Measurements from ENCODE around the gene SLC35E2B. TPM values are rescaled to one million over a fixed set of nuclear protein-coding genes. Genes with fewer than 3 reads are reported as not detected.

SLC35E2B gene
- total and polyA plus RNA-seq, 2 of the 8 experiments (the other 6 are each of a cell fraction or from before 2014, with no cell fraction given) = 25.9 to 46.7 TPM

GRCh38 chr1:1609822-1610485, 82.6 kb downstream of the SLC35E2B start:
- H3K79me1 ChIP-seq (ENCODE audit: low read depth, low read length) = peaks cover 3% of the 10 kb centered on the region
- FAIRE-seq (no peak), DNase-seq (ENCODE audit: low read depth in 1 of 2, low spot score in 2 of 2) (no peak)
- H3K27me3 ChIP-seq (replicated peaks in 1 of 4; ENCODE audit: control insufficient read depth in 3 of 4, extremely low read depth in 1 of 4, insufficient read depth in 3 of 4, low read length in 3 of 4) = no peaks in the 10 kb centered on the region
- TF ChIP-seq RAD21 (IDR thresholded peaks at IDR 0.05 in 1 of 2, conservative IDR thresholded peaks at IDR 0.05 in 1 of 2; ENCODE audit: low read depth in 2 of 2, low read length in 2 of 2) = no peak
- TF ChIP-seq BCL11A (IDR thresholded peaks at IDR 0.05; ENCODE audit: low read depth in 2 of 2, low read length in 2 of 2) = no peak
- no peak for TF ChIP-seq JUN (IDR thresholded peaks at IDR 0.05; ENCODE audit: low read depth, low read length)
- TF ChIP-seq, protein P1, sequence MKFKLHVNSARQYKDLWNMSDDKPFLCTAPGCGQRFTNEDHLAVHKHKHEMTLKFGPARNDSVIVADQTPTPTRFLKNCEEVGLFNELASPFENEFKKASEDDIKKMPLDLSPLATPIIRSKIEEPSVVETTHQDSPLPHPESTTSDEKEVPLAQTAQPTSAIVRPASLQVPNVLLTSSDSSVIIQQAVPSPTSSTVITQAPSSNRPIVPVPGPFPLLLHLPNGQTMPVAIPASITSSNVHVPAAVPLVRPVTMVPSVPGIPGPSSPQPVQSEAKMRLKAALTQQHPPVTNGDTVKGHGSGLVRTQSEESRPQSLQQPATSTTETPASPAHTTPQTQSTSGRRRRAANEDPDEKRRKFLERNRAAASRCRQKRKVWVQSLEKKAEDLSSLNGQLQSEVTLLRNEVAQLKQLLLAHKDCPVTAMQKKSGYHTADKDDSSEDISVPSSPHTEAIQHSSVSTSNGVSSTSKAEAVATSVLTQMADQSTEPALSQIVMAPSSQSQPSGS (IDR thresholded peaks at IDR 0.05; ENCODE audit: low read length) = no peak
- TF ChIP-seq GABPA (IDR thresholded peaks at IDR 0.05; ENCODE audit: borderline replicate concordance, insufficient read depth, low read length) = no peak
- TF ChIP-seq SP1 (IDR thresholded peaks at IDR 0.05; ENCODE audit: low read depth, low read length) = no peak
- TF ChIP-seq ATF3 (IDR thresholded peaks at IDR 0.05; ENCODE audit: insufficient read depth, low read depth, low read length) = no peak
- no peak overlapping the region for H2AK5ac ChIP-seq (ENCODE audit: low read depth, low read length)
- H4K8ac ChIP-seq (ENCODE audit: extremely low read depth, insufficient read depth, low read length) = no peak overlapping the region
- no peak overlapping the region for H2BK5ac ChIP-seq (ENCODE audit: low read depth, low read length)
- peaks cover 0 to 5% (median 2%) of the 10 kb centered on the region in 4 experiments; a peak in 2 of 7 replicates for H3K4me1 ChIP-seq (replicated peaks in 1 of 4; ENCODE audit: control insufficient read depth in 3 of 4, insufficient read depth in 4 of 4, low read length in 3 of 4)
- no peaks in the 10 kb centered on the region; the same call in 1 of the 2 replicates for H3K23me2 ChIP-seq (ENCODE audit: low read depth, low read length)
- 84% methylated on average over 10 of the region's 12 CpGs; no CpG with 5 or more reads in 1 of the 2 experiments for WGBS, 2 experiments (ENCODE audit: extremely low coverage in 1 of 2, insufficient coverage in 1 of 2, insufficient read length in 1 of 2, insufficient replicate concordance in 2 of 2, low coverage in 1 of 2, low lambda C conversion rate in 2 of 2, missing lambda C conversion rate in 1 of 2)
- no peak overlapping the region for H2AFZ ChIP-seq (ENCODE audit: low read length)
- no peak overlapping the region for H2BK120ac ChIP-seq (replicated peaks; ENCODE audit: low read depth, low read length)
- peaks cover 0 to 13% of the 10 kb centered on the region in 2 experiments; a peak in 2 of 4 replicates for H3K79me2 ChIP-seq (ENCODE audit: control insufficient read depth in 1 of 2, insufficient read depth in 2 of 2, low read length in 2 of 2)
- H3K36me3 ChIP-seq (ENCODE audit: control insufficient read depth in 2 of 4, insufficient read depth in 4 of 4, low read length in 3 of 4) = no peaks in the 10 kb centered on the region
- CTCF ChIA-PET (ENCODE audit: partially characterized antibody) = interaction anchor here (0.6 kb wide), 1 partner anchor 11 kb away, joined by 3 read pairs; no protein-coding TSS in a partner anchor
- H4K20me1 ChIP-seq (replicated peaks in 1 of 2; ENCODE audit: control insufficient read depth in 1 of 2, insufficient read depth in 2 of 2, low read length in 2 of 2) = peaks cover 0 to 8% of the 10 kb centered on the region in 2 experiments
- no peak overlapping the region for H3K4ac ChIP-seq (replicated peaks; ENCODE audit: insufficient read length, low read depth, low read length)
- no peak overlapping the region for H3K23ac ChIP-seq (ENCODE audit: insufficient read length)
- H2BK15ac ChIP-seq (ENCODE audit: low read length) = no peak overlapping the region
- no peak overlapping the region for H3K56ac ChIP-seq (replicated peaks; ENCODE audit: insufficient read length, low read depth, low read length)
- H4K5ac ChIP-seq (ENCODE audit: insufficient read length, low read depth, low read length) = no peak overlapping the region
- no peak overlapping the region for H2BK12ac ChIP-seq (ENCODE audit: low read depth, low read length)
- no peak overlapping the region for H3K14ac ChIP-seq (ENCODE audit: insufficient read length)
- POLR2A ChIA-PET (ENCODE audit: partially characterized antibody) = interaction anchor here (0.7 to 0.9 kb wide), 2 partner anchors 19 to 34 kb away, joined by 3 to 4 read pairs; no protein-coding TSS in a partner anchor
- no peak overlapping the region for H3K9ac ChIP-seq (replicated peaks in 1 of 4; ENCODE audit: extremely low read depth in 1 of 4, low read depth in 3 of 4, low read length in 3 of 4)
- no peaks in the 10 kb centered on the region for H3K9me3 ChIP-seq (ENCODE audit: insufficient read depth in 2 of 2, low read depth in 1 of 2, low read length in 1 of 2)
- no peak overlapping the region for H3K4me3 ChIP-seq (ENCODE audit: extremely low read depth in 1 of 4, insufficient read depth in 2 of 4, low read depth in 3 of 4, low read length in 4 of 4)
- no peak overlapping the region for H3K27ac ChIP-seq (ENCODE audit: low read depth, low read length)
- H3K4me2 ChIP-seq (ENCODE audit: insufficient read depth in 1 of 2, low read depth in 2 of 2, low read length in 2 of 2) = no peak overlapping the region
- H2BK20ac ChIP-seq (ENCODE audit: low read length) = no peak overlapping the region
- H4K91ac ChIP-seq (replicated peaks; ENCODE audit: insufficient read length, low read length) = no peak overlapping the region
- H3K18ac ChIP-seq (ENCODE audit: extremely low read depth, low read length) = no peak overlapping the region

All from H1 (cell line).